GM21825 (cell line): ENCODE data around the gene HOXB1.
A peak's percentile ranks its signal among the peaks of the same experiment; 100 is the strongest.
"Not testable (repeated sequence)": the region's sequence is repeated elsewhere in the genome, so short reads cannot be mapped to it uniquely, and the experiment has no call there.

Source experiments
- ATAC-seq: cut with Tn5 transposase; IDR thresholded peaks from one replicate; pipeline ENCODE4 v1.9.1; 2021; ENCODE audit warnings: mild to moderate bottlenecking, moderate library complexity; ENCODE audit not compliant: unreplicated experiment

The HOXB1 gene

DNA sequence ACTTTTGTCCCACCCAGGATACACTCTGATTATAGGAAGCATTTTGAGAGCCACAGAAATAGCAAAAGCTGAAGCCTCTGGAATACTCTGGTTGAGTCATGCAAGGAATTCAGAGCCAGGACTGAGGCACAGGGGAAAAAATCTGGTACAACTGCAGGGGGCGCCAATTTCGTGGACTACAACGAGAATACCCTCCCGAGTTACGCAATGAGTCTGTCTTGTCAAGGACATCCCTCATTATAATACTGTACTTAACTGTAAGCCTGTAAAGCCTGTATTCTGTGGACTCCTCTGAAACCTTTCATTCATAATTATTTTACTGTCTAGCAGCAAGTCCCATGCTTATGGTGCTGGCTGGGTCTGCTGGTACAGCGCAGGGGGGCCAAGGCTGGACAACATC is 7.8 kb downstream of the HOXB1 start:
- no peak for ATAC-seq

GRCh38 chr17:48522031-48522653 is 8.7 kb downstream of the HOXB1 start:
- ATAC-seq = no peak

DNA sequence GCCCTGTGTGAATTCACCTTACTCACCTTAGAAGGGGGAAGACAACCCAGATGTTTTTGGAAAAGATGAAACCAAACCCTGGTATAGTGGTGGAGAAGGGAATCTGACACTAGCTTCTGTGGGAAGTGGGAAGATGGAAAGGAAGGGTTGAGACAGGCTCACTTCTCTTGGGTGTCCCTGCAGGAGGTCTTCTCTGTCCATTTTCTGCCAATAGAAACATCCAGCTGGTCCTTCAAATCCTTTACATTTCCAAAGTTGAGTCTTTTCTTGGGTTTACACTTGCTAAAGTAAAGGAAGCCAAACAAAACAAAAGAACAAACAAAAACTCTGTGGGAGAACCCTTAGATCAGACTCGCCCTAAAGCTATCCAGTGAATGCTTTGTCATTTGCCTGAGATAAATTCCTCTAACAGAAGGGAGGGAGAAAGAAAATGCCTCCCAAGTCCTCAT is 10.2 kb downstream of the HOXB1 start:
- ATAC-seq = no peak

DNA sequence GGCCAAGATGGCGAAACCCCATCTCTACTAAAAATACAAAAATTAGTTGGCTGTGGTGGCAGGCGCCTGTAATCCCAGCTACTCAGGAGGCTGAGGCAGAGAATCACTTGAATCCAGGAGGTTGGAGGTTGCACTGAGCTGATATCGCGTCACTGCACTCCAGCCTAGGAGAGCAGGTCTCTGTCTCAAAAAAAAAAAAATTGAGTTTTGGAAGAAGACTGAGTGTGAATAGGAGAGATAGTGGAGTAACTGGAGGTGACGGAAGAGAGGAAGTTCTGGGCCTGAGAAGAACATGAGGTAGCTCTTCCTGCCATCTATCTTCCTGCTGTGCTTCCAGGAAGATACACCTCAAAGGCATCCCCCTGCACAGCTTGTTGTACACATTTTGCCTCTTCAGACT is 11.4 kb downstream of the HOXB1 start:
- ATAC-seq = no peak

DNA sequence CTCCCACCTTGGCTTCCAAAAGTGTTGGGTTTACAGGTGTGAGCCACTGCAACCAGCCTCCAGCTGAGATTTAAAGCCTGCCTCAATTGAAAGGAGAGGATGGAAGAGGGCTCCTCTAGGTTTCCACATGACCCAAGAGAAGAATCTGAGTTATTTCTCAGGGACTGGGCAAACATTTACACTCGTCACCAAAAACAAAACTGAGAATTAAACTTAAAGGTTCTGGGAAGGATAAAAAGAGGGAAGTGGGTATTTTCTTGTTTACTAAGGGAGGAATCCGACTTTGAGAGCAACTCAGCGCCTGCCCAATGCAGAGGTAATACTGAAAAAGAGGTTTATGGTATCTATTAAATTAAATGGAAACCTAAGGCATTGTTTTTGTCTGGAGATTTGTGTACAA is 13.3 kb downstream of the HOXB1 start:
- ATAC-seq = no peak

GRCh38 chr17:48515925-48516900 is 14.6 kb downstream of the HOXB1 start:
- ATAC-seq = no peak

DNA sequence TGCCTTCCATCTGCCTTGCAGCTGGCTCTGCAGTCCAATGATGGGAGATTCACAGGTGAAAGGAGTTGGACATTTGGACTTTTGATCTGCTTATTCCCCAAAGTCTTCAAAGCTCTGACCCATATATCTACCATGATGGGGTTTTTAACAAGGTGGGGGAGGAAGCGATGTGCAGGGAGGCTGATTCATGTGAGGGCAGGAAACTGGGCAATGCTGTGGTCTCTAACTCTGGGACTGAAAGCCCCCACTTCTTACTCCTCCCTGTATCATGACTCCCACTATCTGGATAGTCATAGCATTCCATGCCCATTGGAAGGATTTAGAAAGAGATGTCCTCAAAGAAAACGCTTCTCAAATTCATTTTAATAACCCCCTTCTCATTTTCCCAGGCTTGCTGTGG is 16.3 kb downstream of the HOXB1 start:
- no peak for ATAC-seq

- no peak for ATAC-seq
Measured at GRCh38 chr17:48513666-48514455, 16.9 kb downstream of the HOXB1 start.

- ATAC-seq = no peak
Measured at GRCh38 chr17:48513097-48513496, 17.7 kb downstream of the HOXB1 start.

DNA sequence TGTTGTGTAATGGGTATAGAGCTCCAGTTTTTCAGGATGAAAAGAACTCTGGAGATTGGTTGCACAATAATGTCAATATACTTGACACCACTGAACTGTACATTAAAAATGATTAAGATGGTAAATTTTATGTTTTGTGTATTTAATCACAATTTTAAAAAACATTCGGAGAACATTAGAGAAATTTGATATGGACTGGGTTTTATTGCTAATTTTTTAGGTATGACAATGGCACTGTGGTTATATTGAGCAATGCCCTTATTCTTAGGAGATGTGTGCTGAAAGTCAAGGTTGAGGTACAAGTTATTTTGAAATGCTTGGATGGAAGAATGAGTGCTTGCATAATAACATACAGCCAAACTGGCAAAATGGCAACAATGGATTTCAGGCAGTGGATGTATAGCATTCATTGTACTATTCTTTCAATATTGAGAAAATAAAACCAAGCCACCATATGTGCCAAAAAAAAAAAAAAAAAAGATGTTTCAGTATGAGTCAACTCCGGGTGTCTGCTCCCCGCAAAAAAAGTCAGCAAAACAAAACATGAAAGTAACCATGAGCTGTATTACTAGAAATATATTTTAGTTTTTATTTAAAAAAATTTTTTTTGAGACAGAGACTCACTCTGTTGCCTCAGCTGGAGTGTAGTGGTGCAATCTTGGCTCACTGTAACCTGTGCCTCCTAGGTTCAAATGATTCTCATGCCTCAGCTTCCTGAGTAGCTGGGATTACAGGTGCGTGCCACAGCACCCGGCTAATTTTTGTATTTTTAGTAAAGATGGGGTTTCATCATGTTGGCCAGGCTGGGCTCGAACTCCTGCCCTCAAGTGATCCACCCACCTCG is 19.8 kb downstream of the HOXB1 start:
- no peak for ATAC-seq

- ATAC-seq = no peak
Measured at GRCh38 chr17:48510381-48510760, 20.4 kb downstream of the HOXB1 start.

GRCh38 chr17:48509708-48510107 is 21.1 kb downstream of the HOXB1 start:
- not testable (repeated sequence) for ATAC-seq

DNA sequence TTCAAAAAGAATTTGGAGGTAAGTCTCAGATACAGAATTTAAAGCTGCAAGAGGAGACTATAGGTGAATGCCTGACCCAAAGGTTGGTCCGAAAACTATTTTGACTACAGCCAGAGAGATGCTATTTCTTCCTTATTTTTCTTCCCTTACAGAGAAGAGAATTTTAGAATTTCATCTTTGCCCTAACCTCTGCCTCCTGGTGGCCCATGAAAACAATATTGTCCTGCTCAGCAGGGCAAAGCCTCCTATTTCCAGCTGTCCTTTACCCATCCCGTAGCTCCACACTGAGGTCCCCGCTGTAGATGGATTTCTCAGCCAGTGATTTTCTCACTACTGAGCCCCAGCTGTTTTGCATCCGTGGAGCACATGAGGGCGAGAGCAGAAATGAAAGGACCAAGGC is 24.6 kb downstream of the HOXB1 start:
- ATAC-seq = no peak

DNA sequence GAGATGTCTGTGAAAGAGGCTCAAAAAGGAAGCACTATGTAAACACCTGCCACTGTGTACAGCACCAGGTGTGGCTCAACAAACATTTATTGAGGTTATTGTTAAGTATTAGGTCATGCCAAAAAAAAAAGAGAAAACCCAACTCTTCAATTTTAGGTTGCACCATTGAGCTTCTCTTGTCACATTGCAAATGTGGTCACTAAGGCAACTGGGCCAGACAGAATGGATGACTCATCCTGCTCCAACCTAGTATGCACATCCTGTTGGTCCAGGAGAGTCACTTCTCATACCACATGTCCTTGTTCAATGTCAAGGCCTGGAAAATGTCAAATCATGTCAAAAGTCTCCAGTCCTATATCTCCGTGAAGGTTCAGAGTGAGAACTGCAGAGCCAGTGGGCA is 25.0 kb downstream of the HOXB1 start:
- peak; percentile 80 for ATAC-seq

- no peak for ATAC-seq
Measured at GRCh38 chr17:48504953-48505352, 25.9 kb downstream of the HOXB1 start.

DNA sequence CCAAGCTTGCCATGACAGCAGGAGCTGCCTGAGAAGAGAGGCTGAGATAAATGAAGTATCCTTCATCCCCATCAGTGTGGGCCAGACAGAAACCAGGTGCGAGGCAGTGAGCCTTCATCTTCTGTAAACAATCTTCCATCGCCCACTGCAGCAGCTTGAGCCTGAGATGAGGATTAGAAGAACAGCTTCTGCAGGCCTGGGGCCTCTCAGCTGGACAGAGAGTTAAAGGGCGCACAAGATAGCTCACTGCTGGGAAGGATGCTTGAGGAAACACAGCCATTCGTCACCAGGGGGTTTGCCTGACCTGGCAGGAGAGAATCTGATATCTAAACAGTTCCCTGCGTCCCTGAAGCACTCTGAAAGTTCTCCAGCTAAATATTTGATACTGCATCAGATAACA is 27.1 kb downstream of the HOXB1 start:
- no peak for ATAC-seq

- ATAC-seq = no peak
Measured at GRCh38 chr17:48502901-48503300, 27.9 kb downstream of the HOXB1 start.

- ATAC-seq = no peak
Measured at GRCh38 chr17:48502312-48502711, 28.5 kb downstream of the HOXB1 start.

DNA sequence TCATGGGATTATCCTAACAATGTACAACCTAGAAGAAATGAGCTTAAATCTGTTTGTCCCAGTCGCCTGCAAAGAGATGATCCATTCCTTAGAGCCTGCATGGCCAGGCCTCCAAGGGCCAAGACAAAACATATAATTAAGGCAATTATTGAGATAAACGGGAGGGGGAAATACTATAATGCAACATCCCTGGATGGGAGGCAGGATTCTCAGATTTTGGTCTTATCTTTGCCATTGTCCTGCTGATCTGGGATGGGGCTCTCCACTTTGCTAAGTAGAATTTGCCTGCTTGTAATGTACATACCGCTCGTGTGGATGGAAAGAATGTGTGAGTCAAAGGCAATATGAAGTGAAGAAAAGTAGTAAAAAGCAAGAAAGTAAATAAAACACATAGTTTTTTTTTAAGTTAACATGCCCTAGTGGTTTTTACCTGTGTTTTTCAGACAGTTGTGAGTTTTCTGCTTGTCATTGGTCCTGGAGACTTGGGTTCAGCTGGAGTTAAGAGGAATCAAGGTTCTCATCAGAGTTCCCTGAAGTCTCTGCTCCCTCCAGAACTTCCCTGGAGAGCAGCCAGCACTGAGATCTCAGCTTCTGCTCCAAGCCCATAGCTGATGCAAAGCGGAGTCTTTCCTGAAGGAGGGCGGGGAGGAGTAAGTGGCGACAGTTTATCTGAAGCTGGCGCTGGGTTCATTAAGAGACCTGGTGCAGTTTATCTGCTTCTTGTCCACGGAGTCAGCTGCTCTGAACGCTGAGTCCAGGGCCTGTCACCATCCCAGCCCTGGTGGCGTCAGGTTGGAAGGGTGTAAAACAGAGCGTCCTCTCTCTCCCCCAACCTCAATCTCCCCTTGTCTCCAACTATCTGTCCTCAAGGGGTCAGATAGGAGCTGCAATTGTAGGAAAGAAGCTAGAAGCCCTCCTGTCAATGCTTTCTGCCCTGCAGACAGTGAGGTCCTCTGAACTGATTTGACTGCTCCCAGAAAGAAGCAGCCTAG is 30.1 kb downstream of the HOXB1 start:
- ATAC-seq = no peak
